HepG2 (cell line): ENCODE results near the gene GGT7. TPM values are rescaled to one million over a fixed set of nuclear protein-coding genes. Genes with fewer than 3 reads are reported as not detected.

Experiments
- ATF1 ChIP-seq: IDR thresholded peaks from 2 replicates; pipeline ENCODE4 v1.6.1; 2016; ENCODE audit warnings: mild to moderate bottlenecking, control low read depth
- BORCS8-MEF2B ChIP-seq: sonication (generic); formaldehyde crosslinking; IDR thresholded peaks from 2 replicates; pipeline ENCODE4 v1.8.0; 2022; ENCODE audit warnings: mild to moderate bottlenecking, missing genetic modification reagents
- KDM2A ChIP-seq: sonication (generic); formaldehyde crosslinking; IDR thresholded peaks from 2 replicates; pipeline ENCODE4 v1.4.0; 2020; ENCODE audit warnings: low read depth, missing genetic modification reagents, borderline replicate concordance
- SMC3 ChIP-seq: IDR thresholded peaks from 2 replicates; pipeline ENCODE4 v1.6.1; 2011; ENCODE audit warnings: low read length, improper control_type of control experiment
- SRSF4 ChIP-seq: fragments of 200-400 bp; formaldehyde crosslinking; IDR thresholded peaks from one replicate; pipeline ENCODE4 v1.6.1; 2018; ENCODE audit warnings: mild to moderate bottlenecking, low read depth, low read length, moderate library complexity; ENCODE audit not compliant: poor library complexity, severe bottlenecking
- ZBTB38 ChIP-seq: sonication (generic); formaldehyde crosslinking; IDR thresholded peaks from 2 replicates; pipeline ENCODE4 v1.5.1; 2020; ENCODE audit warnings: mild to moderate bottlenecking, missing genetic modification reagents
- ZBTB42 ChIP-seq: sonication (generic); formaldehyde crosslinking; IDR thresholded peaks from 2 replicates; pipeline ENCODE4 v1.5.0; 2020; ENCODE audit warnings: mild to moderate bottlenecking, missing genetic modification reagents
- ZFP82 ChIP-seq: sonication (generic); formaldehyde crosslinking; IDR thresholded peaks from 2 replicates; pipeline ENCODE4 v1.5.1; 2020; ENCODE audit warnings: mild to moderate bottlenecking, missing genetic modification reagents, borderline replicate concordance
- ZNF337 ChIP-seq: sonication (generic); formaldehyde crosslinking; IDR thresholded peaks from 2 replicates; pipeline ENCODE4 v1.5.1; 2020; ENCODE audit warnings: missing genetic modification reagents, low read depth, mild to moderate bottlenecking, borderline replicate concordance
- ZNF619 ChIP-seq: sonication (generic); formaldehyde crosslinking; IDR thresholded peaks from 2 replicates; pipeline ENCODE4 v1.4.0; 2020; ENCODE audit warnings: mild to moderate bottlenecking, missing genetic modification reagents
- ZNF670 ChIP-seq: sonication (generic); formaldehyde crosslinking; IDR thresholded peaks from 2 replicates; pipeline ENCODE4 v1.8.0; 2022; ENCODE audit warnings: mild to moderate bottlenecking, missing genetic modification reagents, borderline replicate concordance
- ZNF713 ChIP-seq: sonication (generic); formaldehyde crosslinking; IDR thresholded peaks from 2 replicates; pipeline ENCODE4 v1.4.0; 2020; ENCODE audit warnings: mild to moderate bottlenecking, missing genetic modification reagents
- ZNF724P ChIP-seq: sonication (generic); formaldehyde crosslinking; IDR thresholded peaks from 2 replicates; pipeline ENCODE4 v1.8.0; 2022; ENCODE audit warnings: missing genetic modification reagents, borderline replicate concordance
- ZNF746 ChIP-seq: sonication (generic); formaldehyde crosslinking; IDR thresholded peaks from 2 replicates; pipeline ENCODE4 v1.8.0; 2022; ENCODE audit warnings: mild to moderate bottlenecking, missing genetic modification reagents
- polyA plus RNA-seq, 8 experiments: library from polyadenylated mRNA; depleted of rRNA in 3 of 8; stranded (reverse) in 7 of 8; unstranded in 1 of 8; fragments of >200 nt; fragmentation: Illumina TruSeq in 4 of 8; extraction: Trizol in 4 of 8; gene quantifications; 2 replicates each; pipeline versions ENCODE4 v1.2.1 to v1.2.3, GENCODE V29; 2011 to 2016; ENCODE audit warnings: low read depth in 4 of 8, missing spikeins in 1 of 8, mixed read lengths in 1 of 8; ENCODE audit not compliant: insufficient read depth in 1 of 8
- total RNA-seq, 5 experiments: library from RNA; depleted of rRNA; stranded (reverse); fragments of >200 nt; fragmentation: Illumina TruSeq; extraction: Trizol; gene quantifications; 2 replicates each; pipeline ENCODE4 v1.2.3, GENCODE V29; 2016; ENCODE audit warnings: low read depth in 1 of 5
- TF ChIP-seq, protein P1 (sequence below): sonication (generic); formaldehyde crosslinking; IDR thresholded peaks from 2 replicates; pipeline ENCODE4 v1.5.0; 2020; ENCODE audit warnings: mild to moderate bottlenecking, missing genetic modification reagents
- TF ChIP-seq, protein P2 (sequence below): sonication (generic); formaldehyde crosslinking; IDR thresholded peaks from 2 replicates; pipeline ENCODE4 v1.5.1; 2020; ENCODE audit warnings: mild to moderate bottlenecking, missing genetic modification reagents, moderate library complexity
- TF ChIP-seq, protein P3 (sequence below): sonication (generic); formaldehyde crosslinking; IDR thresholded peaks from 2 replicates; pipeline ENCODE4 v1.5.1; 2020; ENCODE audit warnings: mild to moderate bottlenecking, missing genetic modification reagents, borderline replicate concordance
- TF ChIP-seq, protein P4 (sequence below): IDR thresholded peaks from 2 replicates; pipeline ENCODE4 v1.6.1; 2012; ENCODE audit warnings: inconsistent platforms
- TF ChIP-seq, protein P5 (sequence below): sonication (generic); formaldehyde crosslinking; IDR thresholded peaks from 2 replicates; pipeline ENCODE4 v1.4.0; 2020; ENCODE audit warnings: missing genetic modification reagents
- TF ChIP-seq, protein P6 (sequence below): sonication (generic); formaldehyde crosslinking; IDR thresholded peaks from 2 replicates; pipeline ENCODE4 v1.5.0; 2020; ENCODE audit warnings: missing genetic modification reagents, mild to moderate bottlenecking, borderline replicate concordance
- TF ChIP-seq, protein P7 (sequence below): sonication (generic); formaldehyde crosslinking; IDR thresholded peaks from 2 replicates; pipeline ENCODE4 v1.8.1; 2022; ENCODE audit warnings: mild to moderate bottlenecking, missing genetic modification reagents
- TF ChIP-seq, protein P8 (sequence below): IDR thresholded peaks from 2 replicates; pipeline ENCODE4 v1.6.1; 2016; ENCODE audit warnings: low read depth

Gene GGT7
- total and polyA plus RNA-seq, 2 of the 13 experiments (the other 11 are each of a cell fraction or from before 2014, with no cell fraction given), result 6.6 to 23.0 TPM

DNA sequence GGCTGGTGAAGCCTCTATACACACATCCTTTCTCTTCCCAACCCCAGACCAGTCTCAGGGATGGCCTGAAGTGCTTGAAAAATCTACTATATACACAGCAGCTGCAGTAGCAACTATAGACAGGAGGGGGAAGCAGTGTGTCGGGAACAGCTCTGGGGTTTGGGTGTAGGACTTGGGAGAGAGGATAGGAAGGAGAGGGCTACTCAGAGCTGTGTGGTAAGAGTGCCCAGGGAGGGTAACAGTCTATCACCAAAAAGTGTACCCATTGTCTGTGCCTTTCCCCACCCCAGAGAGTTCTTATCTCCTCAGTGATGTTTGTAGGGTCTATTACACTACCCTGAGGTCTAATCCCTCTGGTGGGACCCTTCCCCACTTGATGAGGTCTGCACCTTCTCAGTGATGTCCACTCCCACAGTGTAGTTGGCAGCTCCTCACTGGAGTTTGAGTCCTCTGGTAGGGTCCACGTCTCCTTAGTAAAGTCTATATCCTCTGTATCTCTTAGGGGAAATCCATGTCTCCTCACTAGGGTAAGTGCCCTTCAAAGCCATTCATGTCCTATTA, 1.5 kb upstream of the GGT7 start (continued):
- TF ChIP-seq, protein P1, sequence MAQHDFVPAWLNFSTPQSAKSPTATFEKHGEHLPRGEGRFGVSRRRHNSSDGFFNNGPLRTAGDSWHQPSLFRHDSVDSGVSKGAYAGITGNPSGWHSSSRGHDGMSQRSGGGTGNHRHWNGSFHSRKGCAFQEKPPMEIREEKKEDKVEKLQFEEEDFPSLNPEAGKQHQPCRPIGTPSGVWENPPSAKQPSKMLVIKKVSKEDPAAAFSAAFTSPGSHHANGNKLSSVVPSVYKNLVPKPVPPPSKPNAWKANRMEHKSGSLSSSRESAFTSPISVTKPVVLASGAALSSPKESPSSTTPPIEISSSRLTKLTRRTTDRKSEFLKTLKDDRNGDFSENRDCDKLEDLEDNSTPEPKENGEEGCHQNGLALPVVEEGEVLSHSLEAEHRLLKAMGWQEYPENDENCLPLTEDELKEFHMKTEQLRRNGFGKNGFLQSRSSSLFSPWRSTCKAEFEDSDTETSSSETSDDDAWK (CRISPR knock-in tag), result no peak
- TF ChIP-seq ZBTB38 (no peak), ZNF619 (peak; percentile 24; the same call in 1 of the 2 replicates), BORCS8-MEF2B (CRISPR knock-in tag) (no peak; the same call in 1 of the 2 replicates), ZNF713 (CRISPR knock-in tag) (no peak), ZBTB42 (CRISPR knock-in tag) (0 out of 2 replicates have a peak, but pooled peaks have one; percentile 19), SRSF4 (no peak), KDM2A (CRISPR knock-in tag) (0 out of 2 replicates have a peak, but pooled peaks have one; percentile 27), ZNF746 (CRISPR knock-in tag) (no peak), ZNF337 (CRISPR knock-in tag) (no peak; the same call in 1 of the 2 replicates), ZNF670 (CRISPR knock-in tag) (no peak), ATF1 (CRISPR knock-in tag) (no peak), SMC3 (peak; percentile 99), ZNF724P (CRISPR knock-in tag) (no peak), ZFP82 (CRISPR knock-in tag) (no peak)
- TF ChIP-seq, protein P2, sequence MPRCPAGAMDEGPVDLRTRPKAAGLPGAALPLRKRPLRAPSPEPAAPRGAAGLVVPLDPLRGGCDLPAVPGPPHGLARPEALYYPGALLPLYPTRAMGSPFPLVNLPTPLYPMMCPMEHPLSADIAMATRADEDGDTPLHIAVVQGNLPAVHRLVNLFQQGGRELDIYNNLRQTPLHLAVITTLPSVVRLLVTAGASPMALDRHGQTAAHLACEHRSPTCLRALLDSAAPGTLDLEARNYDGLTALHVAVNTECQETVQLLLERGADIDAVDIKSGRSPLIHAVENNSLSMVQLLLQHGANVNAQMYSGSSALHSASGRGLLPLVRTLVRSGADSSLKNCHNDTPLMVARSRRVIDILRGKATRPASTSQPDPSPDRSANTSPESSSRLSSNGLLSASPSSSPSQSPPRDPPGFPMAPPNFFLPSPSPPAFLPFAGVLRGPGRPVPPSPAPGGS, result no peak
- TF ChIP-seq, protein P3, sequence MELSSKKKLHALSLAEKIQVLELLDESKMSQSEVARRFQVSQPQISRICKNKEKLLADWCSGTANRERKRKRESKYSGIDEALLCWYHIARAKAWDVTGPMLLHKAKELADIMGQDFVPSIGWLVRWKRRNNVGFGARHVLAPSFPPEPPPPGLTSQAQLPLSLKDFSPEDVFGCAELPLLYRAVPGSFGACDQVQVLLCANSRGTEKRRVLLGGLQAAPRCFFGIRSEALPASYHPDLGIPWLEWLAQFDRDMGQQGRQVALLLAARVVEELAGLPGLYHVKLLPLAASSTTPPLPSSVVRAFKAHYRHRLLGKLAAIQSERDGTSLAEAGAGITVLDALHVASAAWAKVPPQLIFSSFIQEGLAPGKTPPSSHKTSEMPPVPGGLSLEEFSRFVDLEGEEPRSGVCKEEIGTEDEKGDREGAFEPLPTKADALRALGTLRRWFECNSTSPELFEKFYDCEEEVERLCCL (CRISPR knock-in tag), result no peak
- TF ChIP-seq, protein P4, sequence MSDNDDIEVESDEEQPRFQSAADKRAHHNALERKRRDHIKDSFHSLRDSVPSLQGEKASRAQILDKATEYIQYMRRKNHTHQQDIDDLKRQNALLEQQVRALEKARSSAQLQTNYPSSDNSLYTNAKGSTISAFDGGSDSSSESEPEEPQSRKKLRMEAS, result no peak
- TF ChIP-seq, protein P5, sequence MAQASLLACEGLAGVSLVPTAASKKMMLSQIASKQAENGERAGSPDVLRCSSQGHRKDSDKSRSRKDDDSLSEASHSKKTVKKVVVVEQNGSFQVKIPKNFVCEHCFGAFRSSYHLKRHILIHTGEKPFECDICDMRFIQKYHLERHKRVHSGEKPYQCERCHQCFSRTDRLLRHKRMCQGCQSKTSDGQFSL (CRISPR knock-in tag), result no peak
- TF ChIP-seq, protein P6, sequence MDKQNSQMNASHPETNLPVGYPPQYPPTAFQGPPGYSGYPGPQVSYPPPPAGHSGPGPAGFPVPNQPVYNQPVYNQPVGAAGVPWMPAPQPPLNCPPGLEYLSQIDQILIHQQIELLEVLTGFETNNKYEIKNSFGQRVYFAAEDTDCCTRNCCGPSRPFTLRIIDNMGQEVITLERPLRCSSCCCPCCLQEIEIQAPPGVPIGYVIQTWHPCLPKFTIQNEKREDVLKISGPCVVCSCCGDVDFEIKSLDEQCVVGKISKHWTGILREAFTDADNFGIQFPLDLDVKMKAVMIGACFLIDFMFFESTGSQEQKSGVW (CRISPR knock-in tag), result no peak
- TF ChIP-seq, protein P7, sequence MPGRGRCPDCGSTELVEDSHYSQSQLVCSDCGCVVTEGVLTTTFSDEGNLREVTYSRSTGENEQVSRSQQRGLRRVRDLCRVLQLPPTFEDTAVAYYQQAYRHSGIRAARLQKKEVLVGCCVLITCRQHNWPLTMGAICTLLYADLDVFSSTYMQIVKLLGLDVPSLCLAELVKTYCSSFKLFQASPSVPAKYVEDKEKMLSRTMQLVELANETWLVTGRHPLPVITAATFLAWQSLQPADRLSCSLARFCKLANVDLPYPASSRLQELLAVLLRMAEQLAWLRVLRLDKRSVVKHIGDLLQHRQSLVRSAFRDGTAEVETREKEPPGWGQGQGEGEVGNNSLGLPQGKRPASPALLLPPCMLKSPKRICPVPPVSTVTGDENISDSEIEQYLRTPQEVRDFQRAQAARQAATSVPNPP, result no peak
- TF ChIP-seq, protein P8, sequence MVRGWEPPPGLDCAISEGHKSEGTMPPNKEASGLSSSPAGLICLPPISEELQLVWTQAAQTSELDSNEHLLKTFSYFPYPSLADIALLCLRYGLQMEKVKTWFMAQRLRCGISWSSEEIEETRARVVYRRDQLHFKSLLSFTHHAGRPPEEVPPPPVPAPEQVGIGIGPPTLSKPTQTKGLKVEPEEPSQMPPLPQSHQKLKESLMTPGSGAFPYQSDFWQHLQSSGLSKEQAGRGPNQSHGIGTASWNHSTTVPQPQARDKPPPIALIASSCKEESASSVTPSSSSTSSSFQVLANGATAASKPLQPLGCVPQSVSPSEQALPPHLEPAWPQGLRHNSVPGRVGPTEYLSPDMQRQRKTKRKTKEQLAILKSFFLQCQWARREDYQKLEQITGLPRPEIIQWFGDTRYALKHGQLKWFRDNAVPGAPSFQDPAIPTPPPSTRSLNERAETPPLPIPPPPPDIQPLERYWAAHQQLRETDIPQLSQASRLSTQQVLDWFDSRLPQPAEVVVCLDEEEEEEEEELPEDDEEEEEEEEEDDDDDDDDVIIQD (CRISPR knock-in tag), result no peak
